K562 (cell line): Measurements from ENCODE around the gene RNF224. TPM values are rescaled to one million over a fixed set of nuclear protein-coding genes. Genes with fewer than 3 reads are reported as not detected.

Source experiments
- FOSL1 ChIP-seq: fragments of 200-800 bp; sonication (Bioruptor generic); conservative IDR thresholded peaks from 2 replicates; pipeline ENCODE4 v1.6.1; 2016; ENCODE audit warnings: missing genetic modification characterization, missing compliant biosample characterization
- GABPA ChIP-seq: fragments of 200-800 bp; sonication (Bioruptor generic); conservative IDR thresholded peaks from 2 replicates; pipeline ENCODE4 v1.6.1; 2016; ENCODE audit warnings: low read depth, missing genetic modification characterization, missing compliant biosample characterization
- MBD1 ChIP-seq: fragments of 250-450 bp; sonication (Bioruptor Pico); IDR thresholded peaks from 2 replicates; pipeline ENCODE4 v1.8.0; 2022; ENCODE audit warnings: inconsistent platforms
- MCM3 ChIP-seq: fragments of 450-650 bp; IDR thresholded peaks from 2 replicates; pipeline ENCODE4 v1.6.1; 2016
- MCM7 ChIP-seq, 2 experiments: fragments of 450-650 bp; IDR thresholded peaks; 2 replicates each; pipeline ENCODE4 v1.6.1; 2016 to 2018
- NCOR1 ChIP-seq: fragments of 450-650 bp; IDR thresholded peaks from 2 replicates; pipeline ENCODE4 v1.6.1; 2016; ENCODE audit warnings: mild to moderate bottlenecking, moderate library complexity
- NR1H2 ChIP-seq: sonication (generic); formaldehyde crosslinking; IDR thresholded peaks from 2 replicates; pipeline ENCODE4 v1.4.0; 2020; ENCODE audit warnings: mild to moderate bottlenecking, missing genetic modification reagents
- PHF21A ChIP-seq: fragments of 450-650 bp; IDR thresholded peaks from 2 replicates; pipeline ENCODE4 v1.6.1; 2017; ENCODE audit warnings: low read depth, borderline replicate concordance
- TRIM28 ChIP-seq: fragments of 450-650 bp; IDR thresholded peaks from 2 replicates; pipeline ENCODE4 v1.6.1; 2017
- ZBTB12 ChIP-seq: fragments of 250-450 bp; sonication (Bioruptor Pico); IDR thresholded peaks from 2 replicates; pipeline ENCODE4 v1.4.0; 2020
- ZBTB33 ChIP-seq: sonication (generic); formaldehyde crosslinking; IDR thresholded peaks from 2 replicates; pipeline ENCODE4 v1.8.1; 2023; ENCODE audit warnings: mild to moderate bottlenecking, missing genetic modification reagents
- ZFP1 ChIP-seq: fragments of 450-650 bp; formaldehyde crosslinking; IDR thresholded peaks from 2 replicates; pipeline ENCODE4 v1.4.0; 2020; ENCODE audit warnings: mild to moderate bottlenecking, mixed read lengths
- polyA plus RNA-seq, 8 experiments: library from polyadenylated mRNA; depleted of rRNA in 4 of 8; stranded (reverse) in 5 of 8; unstranded in 3 of 8; fragments of >200 nt; fragmentation: Nextera tagmentation in 2 of 8; fragmentation: Illumina TruSeq in 1 of 8; extraction: Ambion mirVana in 2 of 8; extraction: Trizol in 1 of 8; gene quantifications; 2 replicates each; pipeline versions ENCODE4 v1.2.1 to v1.2.3, GENCODE V29; 2011 to 2014; ENCODE audit warnings: inconsistent platforms in 1 of 8, missing spikeins in 1 of 8
- total RNA-seq, 7 experiments: library from RNA; depleted of rRNA in 6 of 7; stranded (reverse); fragments of >200 nt in 6 of 7; fragmentation: Illumina TruSeq in 2 of 7; extraction: Trizol in 2 of 7; gene quantifications; 2 replicates each; pipeline versions ENCODE4 v1.2.1 to v1.2.3, GENCODE V29; 2011 to 2021; ENCODE audit warnings: low replicate concordance in 1 of 7
- TF ChIP-seq, protein P1 (sequence below): fragments of 450-650 bp; formaldehyde crosslinking; IDR thresholded peaks from 2 replicates; pipeline ENCODE4 v1.4.0; 2022; ENCODE audit warnings: missing genetic modification characterization
- TF ChIP-seq, protein P2 (sequence below): sonication (generic); formaldehyde crosslinking; IDR thresholded peaks from 2 replicates; pipeline ENCODE4 v1.8.0; 2022; ENCODE audit warnings: missing genetic modification reagents, mild to moderate bottlenecking, borderline replicate concordance
- TF ChIP-seq, protein P3 (sequence below): fragments of 250-450 bp; sonication (Bioruptor Pico); IDR thresholded peaks from 2 replicates; pipeline ENCODE4 v1.4.0; 2020; ENCODE audit warnings: mild to moderate bottlenecking, moderate library complexity

The RNF224 gene
- total and polyA plus RNA-seq, 9 of the 15 experiments (the other 6 are each of a cell fraction or from before 2014, with no cell fraction given) = not detected

DNA sequence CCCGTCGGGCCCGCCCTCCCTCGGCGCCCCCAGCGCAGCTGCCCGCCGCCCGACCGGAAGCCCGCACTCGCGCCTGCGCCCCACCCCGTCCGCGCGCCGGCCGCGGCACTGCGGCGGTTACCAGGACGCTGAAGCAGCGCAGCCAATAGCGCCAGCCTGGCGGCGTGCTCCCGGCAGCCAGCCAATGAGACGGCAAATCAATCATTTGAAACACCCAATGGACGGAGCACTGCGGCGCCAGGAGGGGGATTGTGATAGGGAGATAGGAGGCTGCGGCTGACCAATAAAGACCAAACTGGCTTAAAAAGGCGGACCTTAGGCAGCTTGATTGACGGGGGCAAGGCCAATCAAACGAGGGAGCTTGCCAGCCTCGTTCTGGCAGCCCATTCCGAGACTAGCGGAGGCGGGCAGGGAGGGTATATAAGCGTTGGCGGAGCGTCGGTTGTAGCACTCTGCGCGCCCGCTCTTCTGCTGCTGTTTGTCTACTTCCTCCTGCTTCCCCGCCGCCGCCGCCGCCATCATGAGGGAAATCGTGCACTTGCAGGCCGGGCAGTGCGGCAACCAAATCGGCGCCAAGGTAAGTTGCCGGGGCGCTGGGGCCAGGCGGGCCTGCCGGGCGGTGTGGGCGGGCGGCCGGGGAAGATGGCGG, 13.7 kb downstream of the RNF224 start, which contains the start of gene TUBB4B (continued):
- TF ChIP-seq ZBTB33 (CRISPR knock-in tag) (peak; percentile 53), MCM7 (IDR thresholded peaks at IDR 0.05) (no peak), FOSL1 (tag) (no peak), GABPA (tag) (no peak), MCM3 (no peak), NR1H2 (CRISPR knock-in tag) (no peak), PHF21A (no peak), TRIM28 (no peak), MBD1 (CRISPR knock-in tag) (no peak), ZFP1 (CRISPR knock-in tag) (no peak), ZBTB12 (CRISPR knock-in tag) (no peak), NCOR1 (no peak)
- TF ChIP-seq, protein P1, sequence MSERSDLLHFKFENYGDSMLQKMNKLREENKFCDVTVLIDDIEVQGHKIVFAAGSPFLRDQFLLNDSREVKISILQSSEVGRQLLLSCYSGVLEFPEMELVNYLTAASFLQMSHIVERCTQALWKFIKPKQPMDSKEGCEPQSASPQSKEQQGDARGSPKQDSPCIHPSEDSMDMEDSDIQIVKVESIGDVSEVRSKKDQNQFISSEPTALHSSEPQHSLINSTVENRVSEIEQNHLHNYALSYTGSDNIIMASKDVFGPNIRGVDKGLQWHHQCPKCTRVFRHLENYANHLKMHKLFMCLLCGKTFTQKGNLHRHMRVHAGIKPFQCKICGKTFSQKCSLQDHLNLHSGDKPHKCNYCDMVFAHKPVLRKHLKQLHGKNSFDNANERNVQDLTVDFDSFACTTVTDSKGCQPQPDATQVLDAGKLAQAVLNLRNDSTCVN (CRISPR knock-in tag) = peak; percentile 88
- TF ChIP-seq, protein P2, sequence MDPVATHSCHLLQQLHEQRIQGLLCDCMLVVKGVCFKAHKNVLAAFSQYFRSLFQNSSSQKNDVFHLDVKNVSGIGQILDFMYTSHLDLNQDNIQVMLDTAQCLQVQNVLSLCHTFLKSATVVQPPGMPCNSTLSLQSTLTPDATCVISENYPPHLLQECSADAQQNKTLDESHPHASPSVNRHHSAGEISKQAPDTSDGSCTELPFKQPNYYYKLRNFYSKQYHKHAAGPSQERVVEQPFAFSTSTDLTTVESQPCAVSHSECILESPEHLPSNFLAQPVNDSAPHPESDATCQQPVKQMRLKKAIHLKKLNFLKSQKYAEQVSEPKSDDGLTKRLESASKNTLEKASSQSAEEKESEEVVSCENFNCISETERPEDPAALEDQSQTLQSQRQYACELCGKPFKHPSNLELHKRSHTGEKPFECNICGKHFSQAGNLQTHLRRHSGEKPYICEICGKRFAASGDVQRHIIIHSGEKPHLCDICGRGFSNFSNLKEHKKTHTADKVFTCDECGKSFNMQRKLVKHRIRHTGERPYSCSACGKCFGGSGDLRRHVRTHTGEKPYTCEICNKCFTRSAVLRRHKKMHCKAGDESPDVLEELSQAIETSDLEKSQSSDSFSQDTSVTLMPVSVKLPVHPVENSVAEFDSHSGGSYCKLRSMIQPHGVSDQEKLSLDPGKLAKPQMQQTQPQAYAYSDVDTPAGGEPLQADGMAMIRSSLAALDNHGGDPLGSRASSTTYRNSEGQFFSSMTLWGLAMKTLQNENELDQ (CRISPR knock-in tag) = no peak
- TF ChIP-seq, protein P3, sequence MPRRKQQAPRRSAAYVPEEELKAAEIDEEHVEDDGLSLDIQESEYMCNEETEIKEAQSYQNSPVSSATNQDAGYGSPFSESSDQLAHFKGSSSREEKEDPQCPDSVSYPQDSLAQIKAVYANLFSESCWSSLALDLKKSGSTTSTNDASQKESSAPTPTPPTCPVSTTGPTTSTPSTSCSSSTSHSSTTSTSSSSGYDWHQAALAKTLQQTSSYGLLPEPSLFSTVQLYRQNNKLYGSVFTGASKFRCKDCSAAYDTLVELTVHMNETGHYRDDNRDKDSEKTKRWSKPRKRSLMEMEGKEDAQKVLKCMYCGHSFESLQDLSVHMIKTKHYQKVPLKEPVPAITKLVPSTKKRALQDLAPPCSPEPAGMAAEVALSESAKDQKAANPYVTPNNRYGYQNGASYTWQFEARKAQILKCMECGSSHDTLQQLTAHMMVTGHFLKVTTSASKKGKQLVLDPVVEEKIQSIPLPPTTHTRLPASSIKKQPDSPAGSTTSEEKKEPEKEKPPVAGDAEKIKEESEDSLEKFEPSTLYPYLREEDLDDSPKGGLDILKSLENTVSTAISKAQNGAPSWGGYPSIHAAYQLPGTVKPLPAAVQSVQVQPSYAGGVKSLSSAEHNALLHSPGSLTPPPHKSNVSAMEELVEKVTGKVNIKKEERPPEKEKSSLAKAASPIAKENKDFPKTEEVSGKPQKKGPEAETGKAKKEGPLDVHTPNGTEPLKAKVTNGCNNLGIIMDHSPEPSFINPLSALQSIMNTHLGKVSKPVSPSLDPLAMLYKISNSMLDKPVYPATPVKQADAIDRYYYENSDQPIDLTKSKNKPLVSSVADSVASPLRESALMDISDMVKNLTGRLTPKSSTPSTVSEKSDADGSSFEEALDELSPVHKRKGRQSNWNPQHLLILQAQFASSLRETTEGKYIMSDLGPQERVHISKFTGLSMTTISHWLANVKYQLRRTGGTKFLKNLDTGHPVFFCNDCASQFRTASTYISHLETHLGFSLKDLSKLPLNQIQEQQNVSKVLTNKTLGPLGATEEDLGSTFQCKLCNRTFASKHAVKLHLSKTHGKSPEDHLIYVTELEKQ (CRISPR knock-in tag) = no peak
